HG02938 (cell line): ENCODE measurements around the gene TEX35.
"Not testable (repeated sequence)": the region's sequence is repeated elsewhere in the genome, so short reads cannot be mapped to it uniquely, and the experiment has no call there.

Experiments used
- ATAC-seq: cut with Tn5 transposase; IDR thresholded peaks from one replicate; pipeline ENCODE4 v1.9.1; 2021; ENCODE audit warnings: mild to moderate bottlenecking, moderate library complexity; ENCODE audit not compliant: unreplicated experiment

Gene TEX35

DNA sequence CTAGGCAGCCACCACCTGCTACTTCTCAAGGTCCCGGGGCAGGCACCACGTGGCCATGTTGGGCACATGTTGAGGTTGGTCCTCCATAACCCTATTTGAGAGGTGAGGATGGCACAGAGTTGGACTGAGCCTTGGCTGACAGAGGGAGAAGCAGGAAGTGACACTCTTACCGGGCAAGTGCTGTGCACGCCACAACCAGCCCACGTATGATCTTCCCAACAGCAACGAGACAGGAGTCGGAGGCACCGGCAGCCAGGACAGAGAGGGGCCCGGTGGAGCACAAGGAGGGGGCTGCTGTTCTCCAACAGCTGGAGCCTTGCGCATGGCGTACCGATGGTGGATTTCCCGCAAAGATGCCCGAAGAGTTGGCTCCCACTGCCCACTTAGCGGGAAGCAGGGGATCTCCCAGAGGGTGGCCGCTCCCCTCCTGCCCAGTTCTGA, 19.6 kb upstream of the TEX35 start:
- ATAC-seq: no peak

DNA sequence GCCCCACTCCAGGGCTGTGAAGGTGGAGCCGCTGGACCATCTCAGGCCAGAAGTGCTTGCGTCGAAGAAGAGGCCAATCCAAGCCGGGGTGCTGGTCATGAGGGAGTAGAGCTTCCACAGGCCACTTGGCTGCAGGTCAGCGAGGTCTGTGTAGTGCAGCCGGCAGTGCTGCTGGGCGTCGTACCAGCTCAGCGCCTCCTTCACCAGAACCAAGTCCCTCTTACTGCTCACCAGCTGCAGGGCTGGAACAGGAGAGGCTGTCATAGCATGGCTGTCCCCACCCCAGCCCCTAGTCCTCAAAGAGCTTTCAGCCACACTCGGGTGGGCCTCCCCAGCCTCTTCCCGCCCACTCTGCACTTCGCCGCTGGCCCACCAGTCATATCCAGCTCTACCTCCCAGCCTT, 18.3 kb upstream of the TEX35 start:
- ATAC-seq: no peak

DNA sequence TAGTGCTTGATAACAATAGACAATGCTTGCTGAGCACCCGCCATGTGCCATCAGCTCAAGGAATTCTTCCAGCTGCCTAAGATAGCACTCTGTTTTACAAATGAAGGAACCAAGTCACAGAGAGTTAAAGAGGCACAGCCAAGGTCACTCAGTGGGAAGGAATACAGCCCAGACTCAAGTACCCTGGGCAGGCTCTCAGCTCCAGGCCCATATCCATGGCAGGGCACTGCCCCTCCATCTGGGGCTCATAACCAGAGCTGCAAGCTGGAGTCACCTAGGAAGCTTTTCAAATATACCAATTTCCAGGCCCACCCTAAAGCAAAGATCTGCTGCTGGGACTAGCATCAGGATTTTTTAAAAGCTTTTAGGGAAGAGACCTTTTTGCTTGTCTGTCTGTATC, 17.8 kb upstream of the TEX35 start:
- no peak for ATAC-seq

DNA sequence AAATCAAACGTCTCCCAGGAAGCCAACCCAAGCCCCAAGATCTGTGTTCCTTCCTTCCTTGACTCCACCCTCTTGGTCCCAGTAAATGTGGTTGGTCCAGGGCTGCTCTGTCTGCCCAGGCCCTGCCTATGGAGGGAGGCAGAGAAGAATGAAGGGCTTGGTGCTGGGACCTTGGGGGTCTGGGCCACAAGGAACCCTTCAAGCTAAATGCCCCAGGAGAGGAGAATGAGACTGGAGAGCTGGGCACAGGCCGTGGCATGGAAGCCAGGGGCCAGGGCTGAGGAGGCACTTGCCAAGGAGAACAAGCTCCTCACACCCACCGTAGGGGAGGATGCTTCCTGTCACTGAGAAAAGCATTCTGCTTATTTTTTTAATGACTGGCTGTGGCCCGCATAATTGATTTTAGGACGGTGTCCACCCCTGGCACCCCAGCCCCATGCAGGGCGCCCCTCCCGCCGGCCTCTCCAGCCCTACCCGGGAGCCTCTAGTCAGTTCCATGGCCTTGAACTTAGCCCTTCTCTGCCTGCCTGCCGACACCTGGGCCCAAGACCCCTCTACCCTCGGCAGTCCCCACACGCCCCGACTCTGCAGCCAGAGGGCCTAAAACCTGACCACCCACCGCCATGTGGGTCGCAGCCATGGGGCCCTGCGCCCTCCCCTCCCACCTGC, 17.0 kb upstream of the TEX35 start:
- no peak for ATAC-seq

DNA sequence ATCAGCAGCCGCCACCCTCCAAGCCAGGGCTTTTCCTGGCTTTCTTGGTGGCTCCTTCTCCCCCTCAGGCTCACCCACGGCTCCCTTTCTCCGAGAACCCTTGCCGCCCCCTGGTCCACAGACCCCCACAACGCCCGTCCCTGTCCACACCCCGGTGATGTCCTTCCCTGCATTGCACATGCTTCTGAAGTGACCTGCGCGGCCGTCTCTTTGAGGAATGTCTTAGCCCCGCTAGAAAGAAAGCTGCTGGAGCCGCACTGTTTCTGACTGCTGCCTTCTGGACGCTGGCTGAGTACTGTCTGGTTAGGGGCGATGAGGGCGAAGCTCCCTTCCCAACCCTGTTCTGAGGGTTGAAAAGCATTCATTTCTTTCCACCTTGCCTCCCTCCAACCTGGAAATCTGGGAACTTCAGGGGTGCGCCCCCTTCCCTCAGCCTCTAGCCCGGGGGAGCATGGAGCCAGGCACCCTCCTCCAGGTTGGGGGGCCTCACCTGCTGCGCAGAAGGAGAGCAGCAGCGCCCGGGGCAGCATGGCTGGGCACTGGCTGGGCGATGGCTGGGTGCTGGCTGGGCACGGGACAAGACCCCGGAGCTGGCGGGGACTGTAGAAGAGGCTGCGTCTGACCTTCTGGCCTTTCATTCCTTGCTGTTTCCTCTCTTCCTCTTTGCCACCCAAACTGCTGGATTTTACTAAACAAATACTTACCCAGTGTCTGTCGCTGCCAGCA, 16.3 kb upstream of the TEX35 start, which contains the start of gene CLEC20A:
Gene CLEC20A (minus strand): TSS at position 555 of the 726 bp plus-strand sequence. CDS start 25 bp downstream, at position 530.
- ATAC-seq: no peak

DNA sequence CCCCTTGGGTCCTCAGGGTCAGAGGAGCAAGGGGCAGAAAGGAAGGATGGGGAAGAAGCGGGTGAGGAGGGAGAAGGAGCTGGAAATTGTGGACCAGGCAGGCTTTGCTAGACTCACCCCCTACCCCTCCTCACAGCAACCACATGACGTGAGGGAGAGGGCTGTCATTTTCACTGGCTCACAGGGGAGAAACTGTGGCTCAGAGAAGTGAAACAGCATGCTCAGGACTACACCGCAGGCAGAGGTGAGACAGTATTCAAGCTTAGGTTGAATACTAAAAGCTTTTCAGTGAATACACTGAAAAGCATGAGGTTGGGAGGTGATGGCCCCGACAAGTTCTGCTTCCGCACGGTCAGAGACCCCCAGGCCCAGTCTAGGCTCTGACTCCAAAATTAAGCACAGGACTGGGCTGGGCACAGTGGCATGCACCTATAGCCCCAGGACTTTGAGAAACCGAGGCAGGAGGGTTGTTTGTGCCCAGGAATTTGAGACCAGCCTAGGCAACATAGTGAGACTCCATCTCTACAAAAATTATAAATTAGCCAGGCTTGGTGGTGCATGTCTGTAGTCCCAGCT, 14.9 kb upstream of the TEX35 start:
- ATAC-seq: no peak

DNA sequence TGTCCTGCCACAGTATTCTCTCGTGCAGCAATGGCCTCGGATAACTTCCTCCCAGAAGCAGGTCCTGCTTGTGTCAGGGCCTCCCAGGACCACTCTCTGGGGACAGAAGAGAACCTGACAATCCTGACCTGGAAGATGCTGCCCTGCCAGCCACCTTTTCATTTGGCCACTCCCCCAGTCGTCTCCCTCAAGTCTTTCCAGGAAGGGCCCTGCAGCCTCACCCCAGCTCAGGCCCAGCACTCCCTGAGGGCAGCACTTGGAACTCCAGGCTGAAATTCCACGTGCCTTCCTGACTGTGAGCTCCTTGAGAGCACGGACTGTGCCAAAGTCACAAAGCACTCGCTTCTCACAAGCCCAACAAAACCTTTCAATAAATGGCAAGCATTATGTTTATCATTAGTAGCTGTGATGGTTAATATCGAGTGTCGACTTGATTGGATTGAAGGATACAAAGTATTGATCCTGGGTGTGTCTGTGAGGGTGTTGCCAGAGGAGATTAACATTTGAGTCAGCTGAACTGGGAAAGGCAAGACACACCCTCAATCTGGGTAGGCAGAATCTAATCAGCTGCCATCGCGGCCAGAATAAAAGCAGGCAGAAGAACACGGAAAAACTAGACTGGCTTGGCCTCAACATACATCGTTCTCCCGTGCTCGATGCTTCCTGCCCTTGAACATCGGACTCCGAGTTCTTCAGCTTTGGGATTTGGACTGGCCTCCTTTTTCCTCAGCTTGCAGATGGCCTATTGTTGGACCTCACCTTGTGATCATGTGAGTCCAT, 13.8 kb upstream of the TEX35 start:
- no peak for ATAC-seq

DNA sequence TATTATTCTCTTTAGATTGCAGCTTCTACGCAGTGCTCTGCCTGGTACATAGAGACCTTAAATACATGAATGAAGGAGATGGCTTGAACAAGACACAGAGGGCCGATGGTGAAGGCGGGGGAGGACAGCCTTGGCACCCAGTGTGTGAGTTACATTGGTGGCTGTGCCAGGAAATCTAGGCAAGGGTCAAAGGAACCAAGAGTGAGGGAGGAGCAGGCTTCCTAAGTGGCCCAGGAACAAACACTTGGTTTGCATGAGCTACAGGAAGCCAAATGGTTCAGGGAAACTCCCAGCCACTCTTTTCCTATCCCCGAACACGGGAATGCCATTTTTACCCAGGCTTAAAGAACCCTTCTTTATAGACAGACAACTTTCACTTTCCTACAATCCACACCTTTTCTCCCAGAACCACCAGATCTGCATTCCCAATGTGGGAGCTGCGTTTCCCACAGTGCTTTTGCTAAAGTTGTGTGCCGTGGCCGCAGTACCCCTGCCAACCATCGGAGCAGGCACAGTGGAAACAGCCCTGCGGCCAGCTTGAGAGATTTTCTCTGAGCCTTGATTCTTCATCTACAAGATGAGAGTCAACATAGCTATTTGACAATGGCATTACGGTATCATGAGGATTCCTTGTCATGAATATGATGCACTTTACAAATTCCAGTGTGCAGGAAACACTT, 12.7 kb upstream of the TEX35 start:
- ATAC-seq: no peak

DNA sequence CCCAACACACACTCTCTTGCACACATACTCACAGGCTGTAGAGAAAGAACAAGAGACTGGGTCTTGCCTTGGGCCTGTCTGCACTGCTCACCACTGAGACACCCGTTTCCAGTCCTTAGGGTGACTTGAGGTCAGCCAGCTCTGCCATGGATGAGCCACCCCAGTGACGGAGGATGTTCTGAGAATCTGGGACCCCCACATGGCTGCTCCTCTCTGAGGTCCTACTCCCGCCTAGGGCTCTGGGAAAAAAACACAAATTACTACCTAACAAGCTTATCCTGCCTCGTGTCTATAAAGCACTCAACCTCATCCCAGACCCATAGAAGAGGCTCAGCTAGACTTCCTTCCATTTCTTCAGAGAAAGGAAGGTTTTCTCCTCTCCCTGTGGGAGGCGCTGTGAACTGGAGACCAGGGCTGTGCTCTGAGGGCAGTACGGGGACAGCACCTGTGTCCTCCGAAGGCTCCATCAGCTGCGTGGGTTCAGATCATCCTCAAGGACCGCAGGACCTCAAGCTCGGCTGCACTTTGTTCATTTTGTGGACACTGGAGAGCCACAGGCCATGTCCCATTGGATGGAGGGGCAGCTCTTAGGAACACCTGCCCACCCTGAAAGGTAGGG, 11.9 kb upstream of the TEX35 start:
- no peak for ATAC-seq

DNA sequence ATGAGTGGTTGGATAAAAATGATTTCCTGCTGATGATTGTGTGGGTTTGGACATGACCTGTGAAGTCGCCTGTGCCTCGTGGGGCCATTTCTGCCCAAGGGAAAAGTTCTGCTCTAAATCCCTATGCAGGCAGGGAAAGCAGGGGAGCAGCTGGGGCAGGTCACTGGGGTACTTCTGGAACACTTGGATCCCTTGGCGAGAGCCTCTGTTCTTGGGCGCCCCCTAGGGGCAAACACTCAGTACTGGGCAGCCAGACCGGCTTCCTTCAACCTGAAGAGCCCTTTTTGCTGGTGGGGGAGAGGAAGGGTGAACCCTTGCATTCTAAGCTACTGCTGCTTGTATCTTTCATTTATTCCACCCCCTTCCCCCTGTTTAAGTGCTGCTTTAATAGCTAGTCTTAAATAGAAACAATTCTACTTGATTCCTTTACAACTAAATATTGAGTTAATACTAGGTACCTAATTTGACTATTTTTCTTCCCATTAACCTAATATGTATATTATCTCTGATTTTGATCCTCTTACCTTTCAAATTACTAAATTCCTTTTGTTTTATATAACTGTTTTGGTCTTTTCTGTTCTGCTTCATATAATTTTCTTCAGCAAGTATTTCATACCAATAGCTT, 11.1 kb upstream of the TEX35 start:
- ATAC-seq: peak; percentile 86

DNA sequence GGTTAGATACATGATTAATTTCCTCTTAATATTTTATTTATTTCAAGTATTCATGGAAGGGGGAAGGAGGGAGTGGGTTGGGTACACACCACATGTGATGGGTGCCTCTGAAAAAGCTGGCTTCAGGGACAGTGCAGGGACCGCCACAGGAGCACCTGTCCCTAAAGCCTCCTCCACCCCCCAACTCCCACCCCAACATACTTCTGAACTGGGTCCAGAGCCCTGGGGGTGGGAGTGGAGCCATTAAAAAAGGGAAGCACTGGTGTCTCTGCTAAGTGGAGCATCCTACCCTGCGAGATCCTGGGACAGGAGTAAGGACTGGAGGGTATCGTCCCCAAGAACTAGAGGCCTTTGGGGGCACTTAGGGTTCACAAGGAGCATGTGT, 10.6 kb upstream of the TEX35 start:
- ATAC-seq: no peak

DNA sequence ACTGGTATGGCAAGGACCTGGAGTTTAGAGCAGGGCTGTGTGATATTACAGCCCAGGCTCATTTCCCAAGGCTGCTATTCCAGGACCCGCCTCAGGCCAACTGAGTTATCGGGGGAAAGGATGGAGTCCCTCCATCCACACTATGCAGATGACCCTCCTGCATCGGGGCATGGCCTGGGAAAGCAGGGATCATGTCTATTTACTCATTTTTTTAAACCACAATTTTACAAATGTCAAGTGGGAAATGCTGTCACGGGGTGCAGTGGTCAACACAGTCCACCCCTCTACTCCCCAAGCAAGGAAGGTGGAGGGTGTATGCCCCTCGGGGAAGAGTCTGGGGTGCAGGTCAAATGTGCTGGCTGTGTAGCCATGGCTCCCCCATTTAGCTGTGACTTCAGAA, 10.1 kb upstream of the TEX35 start:
- no peak for ATAC-seq

DNA sequence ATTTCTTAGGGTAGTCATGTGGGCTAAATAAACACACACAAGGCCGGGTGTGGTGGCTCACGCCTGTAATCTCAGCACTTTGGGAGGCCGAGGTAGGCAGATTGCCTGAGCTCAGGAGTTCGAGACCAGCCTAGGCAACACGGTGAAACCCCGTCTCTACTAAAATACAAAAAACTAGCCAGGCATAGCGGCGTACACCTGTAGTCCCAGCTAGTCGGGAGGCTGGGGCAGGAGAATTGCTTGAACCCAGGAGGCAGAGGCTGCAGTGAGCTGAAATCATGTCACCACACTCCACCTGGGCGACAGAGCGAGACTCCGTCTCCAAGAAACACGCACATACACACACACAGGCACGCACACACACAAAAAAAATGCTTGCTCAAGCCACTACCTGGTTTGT, 9.6 kb upstream of the TEX35 start:
- not testable (repeated sequence) for ATAC-seq

DNA sequence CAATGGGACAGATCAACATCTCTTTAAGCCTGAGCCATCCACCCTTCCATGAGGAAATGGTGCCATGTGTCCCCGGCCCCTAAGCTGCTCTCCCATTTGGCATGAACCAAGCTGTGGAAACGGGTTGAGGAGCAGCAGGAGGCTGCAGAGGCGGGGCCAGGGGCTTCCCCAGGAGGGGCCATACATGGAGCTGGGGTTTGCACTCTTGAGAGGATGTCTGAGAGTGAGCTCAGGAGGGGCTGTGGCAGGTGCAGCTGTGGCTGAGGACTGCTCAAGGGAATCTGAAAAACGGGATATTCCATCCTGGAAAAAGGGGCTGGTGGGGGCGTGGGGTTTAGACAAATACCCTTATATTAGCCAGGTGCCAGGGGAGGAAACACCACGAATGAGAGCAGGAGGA, 9.1 kb upstream of the TEX35 start:
- no peak for ATAC-seq

DNA sequence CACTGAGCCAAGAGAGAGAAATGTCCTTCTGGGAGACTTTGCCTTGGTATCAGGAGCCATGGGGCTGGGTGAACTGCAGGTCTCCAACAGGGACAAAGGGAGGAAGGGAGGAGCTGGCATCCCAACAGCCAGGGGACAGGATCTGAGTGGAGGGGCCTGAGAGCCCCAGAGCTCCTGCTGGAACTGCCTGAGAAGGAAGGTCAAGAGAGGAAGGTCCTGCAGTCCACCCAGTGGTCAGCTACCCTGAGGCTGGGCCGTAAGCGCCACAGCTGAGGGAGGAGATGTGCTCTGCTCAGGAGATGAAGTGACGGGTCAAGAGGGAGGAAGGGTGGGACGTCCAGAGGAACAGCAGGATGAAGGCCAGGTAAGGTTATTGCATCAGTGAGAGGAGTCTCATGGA, 8.6 kb upstream of the TEX35 start:
- no peak for ATAC-seq

DNA sequence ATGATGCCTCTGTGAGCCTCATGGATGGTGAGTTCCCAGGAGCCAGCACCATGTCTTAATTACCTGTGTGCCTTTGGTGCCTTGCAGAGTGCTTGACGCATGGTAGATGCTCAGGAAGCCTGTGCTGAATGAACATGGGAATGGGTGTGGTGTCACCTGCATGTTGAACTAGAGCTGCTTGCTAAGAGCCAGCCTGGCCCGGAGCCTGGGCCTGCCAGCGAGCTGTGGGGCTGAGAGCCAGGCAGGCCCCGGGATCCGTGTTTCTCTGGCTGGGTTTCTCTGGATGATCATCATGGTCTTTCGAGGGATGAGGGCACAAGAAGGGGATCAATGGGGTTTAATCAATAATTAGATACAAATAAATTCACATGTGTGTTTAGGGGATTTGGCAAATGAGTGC, 6.7 kb upstream of the TEX35 start:
- ATAC-seq: no peak

DNA sequence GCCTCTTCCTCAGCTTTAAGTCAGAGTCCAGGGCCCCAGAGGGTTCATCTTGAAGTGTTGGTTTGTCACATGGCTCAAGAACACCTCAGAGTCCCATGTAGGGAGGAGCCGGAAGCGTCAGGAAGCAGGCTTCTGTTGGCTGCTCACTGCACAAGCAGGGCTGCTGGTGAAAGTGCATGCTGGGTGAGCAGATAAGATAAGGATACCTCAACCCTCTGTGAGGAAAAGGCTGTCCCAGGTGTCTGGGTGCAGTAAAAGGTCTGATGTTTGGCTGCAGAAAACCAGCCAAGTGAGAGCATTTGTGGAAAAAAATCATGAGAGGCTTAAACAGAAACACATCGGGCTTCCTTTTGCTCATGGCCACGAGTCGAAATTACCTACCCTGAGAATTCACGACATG, 6.2 kb upstream of the TEX35 start:
- ATAC-seq: no peak

DNA sequence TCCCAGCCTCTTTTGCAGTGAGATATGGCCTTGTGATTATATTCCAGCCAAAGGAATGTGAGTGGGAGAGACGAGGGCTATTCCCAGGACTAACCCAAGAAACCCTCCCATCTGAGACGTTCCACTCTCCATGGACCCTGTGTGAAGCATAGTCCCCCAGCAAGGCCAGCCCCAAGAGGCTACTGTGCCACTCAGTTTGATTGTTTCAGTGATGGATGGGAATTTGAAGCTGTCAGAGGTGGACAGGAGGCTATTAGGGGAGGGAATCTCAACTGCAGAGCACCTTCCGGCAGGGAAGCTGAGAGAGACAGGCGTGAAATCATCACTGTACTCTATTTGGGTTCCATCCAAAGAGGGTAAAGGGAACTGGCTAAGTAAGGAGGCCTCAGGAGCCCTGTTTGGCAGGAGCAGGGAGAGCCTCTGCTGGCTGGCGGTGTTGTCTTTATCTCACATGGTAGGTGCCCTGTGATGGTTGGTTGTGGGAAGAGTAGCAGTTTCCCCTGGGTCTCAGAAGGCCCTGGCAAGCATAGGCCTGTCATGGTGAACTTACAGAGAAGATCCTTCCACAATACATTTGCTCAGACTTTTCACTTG, 3.4 kb upstream of the TEX35 start:
- ATAC-seq: no peak

DNA sequence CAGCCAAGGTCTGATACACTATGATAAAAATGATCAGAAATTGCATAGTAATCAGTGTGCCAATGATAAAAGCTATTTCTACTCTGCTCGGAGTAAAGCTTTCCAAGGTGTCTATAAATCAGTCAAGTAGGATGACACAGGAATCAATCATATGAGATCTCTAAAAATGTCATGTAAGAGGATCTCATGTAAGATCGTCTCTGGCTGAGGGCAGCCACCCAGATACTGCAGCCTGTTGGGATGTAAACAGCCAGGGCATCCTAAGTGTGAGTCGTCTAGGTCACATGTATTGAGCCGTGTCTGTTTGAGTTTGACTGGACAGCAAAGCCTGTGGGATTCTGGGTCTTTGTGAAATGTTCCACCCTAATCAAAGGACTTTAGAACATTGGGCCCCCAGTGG, 2.8 kb upstream of the TEX35 start:
- ATAC-seq: no peak
